Pulmonary artery endothelial cell (primary cell): ENCODE results near the gene BTD. TPM values are rescaled to one million over a fixed set of nuclear protein-coding genes. Genes with fewer than 3 reads are reported as not detected.

Source experiments
- DNase-seq: peaks from one replicate; pipeline ENCODE4 v3.0.0-alpha.2; 2011; ENCODE audit warnings: low read depth, low spot score
- total RNA-seq: library from RNA; depleted of rRNA; stranded (reverse); fragments of >200 nt; gene quantifications from 2 replicates; pipeline ENCODE4 v1.2.3, GENCODE V29; 2014

BTD gene
- total RNA-seq, 1 donor from 2014 or later = 27.8 TPM

GRCh38 chr3:15635121-15635661 is 33.6 kb downstream of the BTD start:
- no peak for DNase-seq

- peak; percentile 92 for DNase-seq
Measured at GRCh38 chr3:15636028-15636709, 34.6 kb downstream of the BTD start.

DNA sequence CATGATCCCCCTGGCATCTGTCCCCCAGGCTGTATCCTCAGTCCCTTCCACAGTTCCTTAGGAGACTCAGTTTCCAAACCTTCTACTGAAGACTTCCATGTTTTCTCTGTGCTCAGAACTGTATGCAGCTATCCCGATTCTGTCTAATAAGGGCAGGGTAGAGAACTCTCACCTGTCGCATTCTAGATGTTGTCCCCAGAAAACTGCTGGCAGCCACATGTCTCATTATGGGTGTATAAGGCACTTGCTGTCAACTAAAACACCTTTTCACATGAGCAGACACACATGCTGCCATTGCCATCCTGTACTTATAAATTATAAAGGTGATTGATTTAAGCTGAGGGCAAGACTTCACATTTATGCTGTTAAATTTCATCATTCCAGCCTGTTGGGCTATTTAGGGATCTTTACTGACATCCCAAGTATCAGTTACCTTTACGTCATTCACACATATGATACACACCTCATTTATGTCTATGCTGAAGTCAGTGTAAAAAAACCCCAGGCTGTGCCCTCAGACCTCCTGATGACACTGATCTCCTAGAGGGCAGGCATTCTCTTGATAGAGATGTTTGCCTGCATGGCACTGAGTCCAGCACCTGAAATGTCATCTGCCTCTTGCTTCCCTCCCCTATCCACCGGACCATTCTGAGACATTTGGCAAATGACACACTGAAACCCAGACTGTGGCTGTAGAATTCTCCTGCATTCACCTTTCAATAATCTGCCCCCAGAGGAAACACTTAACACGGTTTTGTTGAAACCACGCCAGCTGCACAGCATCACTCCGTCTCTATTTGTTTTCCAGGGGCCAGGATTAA is 35.8 kb downstream of the BTD start:
- no peak for DNase-seq

- no peak for DNase-seq
Measured at GRCh38 chr3:15638193-15638890, 36.8 kb downstream of the BTD start.

- DNase-seq = no peak
Measured at GRCh38 chr3:15638891-15639262, 37.3 kb downstream of the BTD start.

DNA sequence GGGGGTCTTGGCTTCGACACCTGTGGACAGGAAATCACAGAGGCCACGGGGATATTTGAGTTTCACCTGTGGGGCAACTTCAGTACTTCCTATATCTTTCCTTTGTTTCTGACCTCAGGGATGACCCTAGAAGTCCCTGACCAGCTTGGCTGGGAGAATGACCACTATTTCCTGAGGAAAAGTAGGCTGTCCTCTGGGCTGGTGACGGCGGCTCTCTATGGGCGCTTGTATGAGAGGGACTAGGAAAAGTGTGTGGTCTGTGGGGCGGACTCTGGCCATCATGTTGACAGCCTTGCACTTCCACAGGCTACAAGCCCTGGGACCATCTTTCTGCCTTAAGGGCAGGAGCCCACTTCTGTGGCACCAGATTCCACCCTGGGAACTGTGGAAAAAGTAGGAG is 43.7 kb downstream of the BTD start:
- DNase-seq = no peak

DNA sequence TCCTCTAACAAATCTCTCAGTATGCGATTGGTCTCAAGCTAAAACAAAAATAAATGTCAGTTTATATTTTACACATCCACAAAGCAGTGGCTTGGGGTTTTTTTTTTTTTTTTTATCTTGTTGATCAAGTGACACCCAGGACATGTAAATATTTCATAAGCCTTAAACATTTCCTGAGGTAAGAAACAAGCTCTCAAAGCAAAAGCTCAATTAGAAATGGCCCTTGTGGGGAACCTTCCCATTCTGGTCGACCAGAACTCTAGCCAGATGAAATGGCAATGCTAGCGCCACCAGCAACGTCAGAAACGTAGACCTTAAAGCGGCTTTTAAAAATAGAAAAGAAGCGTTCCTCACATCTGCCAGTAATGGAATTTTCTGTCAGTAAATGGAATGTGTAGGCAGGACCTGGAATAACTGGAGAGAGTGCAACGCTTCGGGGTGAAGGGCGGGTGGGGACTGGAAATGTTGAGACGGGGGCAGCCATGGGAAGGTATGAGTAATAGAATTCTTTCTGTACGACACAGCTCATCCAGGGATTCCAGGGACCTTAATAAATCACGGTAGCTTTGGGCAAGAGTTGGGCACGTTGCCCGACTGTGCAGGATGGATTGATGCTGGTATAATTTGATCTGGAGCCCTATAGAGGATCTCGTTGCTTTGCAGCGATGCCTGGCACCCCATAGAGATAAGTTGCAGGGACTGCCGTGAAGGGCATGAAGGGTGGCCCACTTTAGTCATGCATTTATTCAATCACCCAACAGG is 44.4 kb downstream of the BTD start:
- peak; percentile 85 for DNase-seq

DNA sequence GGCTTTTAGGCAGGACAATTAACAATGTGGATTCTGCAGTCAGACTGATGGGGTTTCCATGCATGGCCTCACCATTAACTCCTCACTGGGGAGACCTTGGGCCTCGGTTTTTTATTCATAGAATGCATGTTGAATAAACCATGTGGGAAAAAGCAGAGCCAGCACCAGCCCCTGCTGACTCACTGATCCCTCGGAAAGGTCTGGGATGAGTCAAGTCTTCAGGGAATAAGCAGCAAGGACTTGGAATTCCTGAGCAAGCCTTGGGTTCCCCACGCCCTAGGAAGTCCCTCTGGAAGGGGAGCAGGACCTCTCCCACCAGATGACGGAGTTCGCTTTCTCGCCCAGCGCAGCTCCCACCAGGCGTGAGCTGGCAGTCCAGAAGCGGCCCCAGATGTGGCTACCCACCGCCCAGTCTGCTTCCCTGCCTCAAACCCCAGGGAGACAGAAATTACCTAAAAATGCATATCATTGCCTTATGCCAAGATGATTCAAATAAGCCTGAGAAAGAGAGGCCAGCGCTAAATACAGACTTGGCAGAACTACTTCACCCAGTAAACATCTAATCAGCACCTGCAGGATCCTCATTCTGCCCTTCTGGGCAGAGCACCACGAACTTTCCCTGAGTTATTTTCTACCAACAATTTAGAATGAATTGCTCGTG is 45.4 kb downstream of the BTD start:
- peak; percentile 99 for DNase-seq

DNA sequence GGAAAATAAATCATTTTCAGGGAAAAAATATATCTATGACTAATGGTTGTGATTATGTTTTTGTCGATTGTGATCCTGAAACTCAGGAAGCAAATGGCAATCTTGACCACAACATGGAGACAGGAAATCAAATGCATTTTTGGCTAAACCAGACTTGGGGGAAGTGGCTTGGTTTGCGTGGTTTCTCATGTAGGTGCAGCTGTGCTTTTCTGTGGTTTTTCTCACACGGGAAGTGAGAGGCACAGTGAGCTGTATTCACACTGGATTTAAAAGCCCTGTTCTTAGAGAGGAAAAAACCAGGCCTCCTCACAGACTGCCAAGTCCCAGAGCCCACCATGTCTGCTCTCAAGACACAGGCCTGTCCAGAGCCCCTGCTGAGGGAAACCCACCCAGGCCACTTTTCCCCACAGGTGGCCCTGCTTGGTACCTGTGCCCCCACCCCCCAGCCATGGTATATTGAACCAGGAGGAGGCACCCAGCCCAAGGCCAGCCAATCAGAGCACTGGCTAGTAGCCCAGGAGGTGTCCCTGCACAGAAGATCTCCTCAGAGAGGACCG is 46.1 kb downstream of the BTD start:
- peak; percentile 97 for DNase-seq

DNA sequence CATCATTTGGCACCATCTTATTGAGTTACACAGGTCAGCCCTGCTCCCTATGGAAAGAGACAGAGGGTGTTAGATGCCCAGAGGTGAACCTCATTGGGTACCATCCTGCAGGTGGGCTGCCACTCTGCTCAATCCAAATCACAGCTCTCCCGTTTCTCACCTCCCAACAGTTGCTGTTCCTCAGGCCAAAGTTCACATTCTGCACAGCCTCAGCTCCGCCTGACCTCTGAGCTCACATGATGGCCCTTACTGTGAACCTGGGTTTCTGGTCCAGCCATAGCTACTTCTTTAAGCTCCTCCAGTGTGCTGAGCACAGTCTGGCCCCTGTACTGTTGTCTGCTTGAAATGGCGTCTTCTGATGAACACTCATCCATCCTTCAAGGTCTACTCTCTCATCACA is 47.8 kb downstream of the BTD start:
- no peak for DNase-seq

DNA sequence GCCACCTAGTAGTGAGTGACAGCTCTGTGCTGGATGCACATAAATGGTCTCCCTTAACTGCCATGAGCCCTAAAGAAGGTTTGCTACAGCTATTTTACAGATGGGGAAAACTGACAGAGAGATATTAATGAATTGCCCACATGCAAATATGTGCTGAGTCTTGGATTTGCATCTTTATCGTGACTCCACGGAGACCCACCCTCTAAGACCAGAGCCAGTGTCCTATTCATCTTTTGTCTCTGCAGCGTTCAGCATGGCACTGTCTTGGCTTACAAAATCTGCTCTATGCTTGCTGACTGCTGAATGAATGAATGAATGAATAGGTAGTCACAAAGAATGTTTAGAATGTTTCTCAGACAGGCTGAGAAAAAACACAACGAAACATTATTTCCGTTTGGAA is 48.3 kb downstream of the BTD start:
- no peak for DNase-seq

DNA sequence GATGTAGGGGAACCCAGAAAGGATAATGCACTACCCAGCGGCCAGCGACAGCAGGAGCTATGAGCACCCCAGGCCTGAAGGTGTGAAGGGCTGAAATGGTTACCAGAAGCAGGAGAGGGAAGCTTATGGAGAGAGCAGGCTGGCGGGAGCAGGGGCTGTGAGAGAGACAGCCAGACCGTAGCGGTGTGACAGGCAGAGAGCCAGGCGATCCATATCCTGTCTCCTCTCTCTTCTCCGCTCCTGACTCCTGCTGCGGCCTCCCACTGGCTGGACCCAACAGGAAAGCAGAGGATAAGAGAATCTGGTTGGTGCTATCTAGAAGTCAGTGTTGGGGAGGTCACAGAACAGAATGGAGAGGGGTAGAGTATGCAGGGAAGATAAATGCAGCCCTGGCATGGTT is 49.9 kb downstream of the BTD start:
- no peak for DNase-seq

DNA sequence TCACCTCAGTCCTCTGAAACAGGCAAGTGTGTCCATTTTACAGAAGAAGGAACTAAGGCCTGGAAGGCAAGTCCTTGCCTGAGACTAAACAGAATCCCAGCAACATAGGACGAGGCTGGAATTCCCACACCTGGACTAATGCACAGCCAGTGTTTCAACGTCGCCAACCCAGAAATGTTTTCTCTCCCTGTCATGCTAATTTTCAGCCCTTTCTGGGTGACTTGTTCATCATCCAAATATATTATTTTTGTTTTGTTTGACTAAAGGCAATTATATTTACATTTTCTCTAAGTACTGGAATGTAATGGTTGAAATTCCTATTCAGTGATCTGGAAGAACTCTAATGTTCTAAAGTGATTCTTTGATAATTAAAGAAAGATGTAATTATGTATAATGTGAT is 51.8 kb downstream of the BTD start:
- DNase-seq = no peak

DNA sequence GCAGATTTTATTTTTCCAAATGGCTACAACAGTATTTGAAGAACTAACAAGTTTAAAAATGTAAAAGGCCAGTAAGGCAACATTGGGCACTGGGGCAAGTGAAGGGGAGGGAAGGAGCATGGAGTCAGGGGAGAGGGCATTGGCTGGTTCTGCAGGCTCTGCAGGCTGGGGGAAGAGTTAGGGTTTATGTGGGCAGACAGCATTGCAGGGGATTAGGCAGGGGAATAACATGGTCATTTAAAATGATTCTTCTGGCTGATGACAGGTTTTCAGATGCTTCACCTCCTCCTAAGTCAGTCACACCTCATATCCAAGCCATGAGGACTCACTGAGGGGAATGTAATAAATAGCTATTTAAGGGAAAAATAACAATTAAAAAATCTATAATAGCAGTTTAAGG is 52.6 kb downstream of the BTD start:
- no peak for DNase-seq

DNA sequence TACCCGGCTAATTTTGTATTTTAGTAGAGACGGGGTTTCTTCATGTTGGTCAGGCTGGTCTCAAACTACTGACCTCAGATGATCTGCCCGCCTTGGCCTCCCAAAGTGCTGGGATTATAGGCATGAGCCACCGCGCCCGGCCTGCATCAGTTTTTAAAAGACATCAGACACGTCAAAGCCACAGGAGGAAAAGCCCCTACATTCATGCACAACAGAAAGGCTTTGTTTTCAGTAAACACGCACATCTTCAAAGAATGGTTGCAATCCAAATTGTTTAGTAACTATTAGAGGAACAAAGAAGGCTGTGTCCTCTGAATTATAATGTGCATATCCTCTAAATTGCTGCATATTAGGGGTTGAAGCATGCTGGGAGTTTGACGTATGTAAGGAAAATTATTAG is 53.3 kb downstream of the BTD start:
- DNase-seq = no peak

DNA sequence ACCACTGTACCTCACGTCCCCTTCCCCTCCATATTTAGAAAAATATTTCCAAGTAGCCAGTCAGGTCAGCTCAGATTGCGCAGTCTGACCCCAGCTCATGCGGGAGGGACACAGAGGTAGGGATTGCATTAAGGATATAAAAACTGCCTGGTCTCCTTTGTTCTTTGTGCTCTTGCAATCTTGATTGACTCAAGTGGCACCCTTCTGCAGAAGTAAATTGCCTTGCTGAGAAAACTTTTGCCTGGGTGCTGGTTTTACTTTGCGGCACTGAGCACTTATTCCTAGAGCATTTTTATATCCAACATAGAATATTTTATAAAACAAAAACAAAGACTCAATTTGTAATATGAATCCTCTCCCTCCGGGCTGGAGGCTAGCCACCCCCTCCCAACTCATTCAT is 54.8 kb downstream of the BTD start:
- DNase-seq = no peak

GRCh38 chr3:15657016-15657415 is 55.5 kb downstream of the BTD start:
- DNase-seq = no peak

GRCh38 chr3:15659254-15659975 is 57.9 kb downstream of the BTD start:
- DNase-seq = no peak

DNA sequence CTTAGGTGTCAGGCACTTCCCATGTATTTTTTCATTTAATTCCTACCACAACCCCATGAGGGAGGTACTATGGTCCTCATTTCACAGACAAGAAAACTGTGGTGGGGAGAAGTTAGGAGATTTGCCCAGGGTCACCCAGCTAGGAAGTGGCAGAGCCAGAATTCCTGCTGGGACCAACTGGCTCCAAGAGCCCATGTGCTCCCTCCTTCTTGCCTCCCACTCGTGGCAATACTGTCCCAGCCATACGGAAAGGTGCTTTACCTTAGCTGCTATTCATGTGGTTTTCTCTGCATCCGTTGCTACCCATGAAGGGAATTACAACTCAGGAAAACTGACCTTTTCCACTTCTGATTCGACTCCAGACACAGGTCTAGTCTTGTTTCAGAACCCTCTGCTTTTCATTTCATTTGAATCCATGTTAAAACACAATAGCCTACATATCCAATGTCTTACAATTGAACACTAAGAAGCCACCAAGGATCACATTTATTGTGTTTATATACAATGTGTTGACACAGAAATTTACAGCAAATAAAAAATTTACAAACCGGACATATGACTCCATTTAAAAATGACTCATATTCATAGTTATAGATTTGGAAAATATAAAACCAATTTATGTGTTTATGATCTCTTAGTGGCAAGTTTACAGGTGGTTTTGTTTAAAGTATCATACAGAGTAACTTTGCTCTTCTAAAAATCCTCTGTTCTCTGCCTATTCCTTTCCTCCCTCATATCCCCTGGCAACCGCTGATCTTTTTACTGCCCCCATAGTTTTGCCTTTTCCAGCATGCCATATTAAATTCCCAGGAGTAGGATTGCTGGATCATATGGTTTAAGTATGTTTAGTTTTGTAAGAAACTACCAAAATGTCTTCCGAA is 58.8 kb downstream of the BTD start:
- DNase-seq = no peak
